Thoracic aorta (tissue), 2 donors: ENCODE measurements around the gene RPS19BP1. TPM values are rescaled to one million over a fixed set of nuclear protein-coding genes. Genes with fewer than 3 reads are reported as not detected.
A peak's percentile ranks its signal among the peaks of the same experiment; 100 is the strongest.

Source experiments
- ATAC-seq: fragments of 150-250 bp; one replicate; pipeline ENCODE4 v1.8.0; 2017; ENCODE audit warnings: low read depth; ENCODE audit not compliant: insufficient number of reproducible peaks, low FRiP score
- DNase-seq: peaks from one replicate; pipeline ENCODE4 v3.0.0-alpha.2; 2020; ENCODE audit warnings: low spot score
- H3K27ac ChIP-seq, 2 donors: fragments of 200-600 bp; sonication (generic); 1 replicate in 1 of 2; 2 replicates in 1 of 2; pipeline ENCODE4 v1.5.1; 2016; ENCODE audit warnings: mild to moderate bottlenecking in 2 of 2, moderate library complexity in 2 of 2
- H3K27me3 ChIP-seq: fragments of 200-600 bp; sonication (generic); replicated peaks from 2 replicates; pipeline ENCODE4 v1.6.0; 2016; ENCODE audit warnings: mild to moderate bottlenecking; ENCODE audit not compliant: insufficient read depth
- H3K36me3 ChIP-seq: fragments of 200-600 bp; sonication (generic); one replicate; pipeline ENCODE4 v1.5.1; 2016
- H3K4me1 ChIP-seq, 2 donors: fragments of 200-600 bp; sonication (generic); 1 replicate in 1 of 2; 2 replicates in 1 of 2; pipeline versions ENCODE4 v1.5.1 to v1.6.0; 2016; ENCODE audit warnings: low read depth in 2 of 2, mild to moderate bottlenecking in 1 of 2; ENCODE audit not compliant: control insufficient read depth in 1 of 2
- H3K4me3 ChIP-seq: fragments of 200-600 bp; sonication (generic); 2 replicates; pipeline ENCODE4 v1.5.1; 2016; ENCODE audit warnings: mild to moderate bottlenecking
- H3K9me3 ChIP-seq: fragments of 200-600 bp; sonication (generic); 2 replicates; pipeline ENCODE4 v1.5.1; 2016
- total RNA-seq, 2 donors: library from RNA; depleted of rRNA; stranded (reverse); fragments of >200 nt; gene quantifications; one replicate each; pipeline versions ENCODE4 v1.1.0 to v1.2.3, GENCODE V29; 2016
- TF ChIP-seq, protein P1 (sequence below): fragments of 200-600 bp; sonication (generic); IDR thresholded peaks from one replicate; pipeline ENCODE4 v1.5.1; 2019; ENCODE audit warnings: antibody characterized with exemption

Gene RPS19BP1
- total RNA-seq, 2 donors from 2014 or later = 77.7 to 89.6 TPM

DNA sequence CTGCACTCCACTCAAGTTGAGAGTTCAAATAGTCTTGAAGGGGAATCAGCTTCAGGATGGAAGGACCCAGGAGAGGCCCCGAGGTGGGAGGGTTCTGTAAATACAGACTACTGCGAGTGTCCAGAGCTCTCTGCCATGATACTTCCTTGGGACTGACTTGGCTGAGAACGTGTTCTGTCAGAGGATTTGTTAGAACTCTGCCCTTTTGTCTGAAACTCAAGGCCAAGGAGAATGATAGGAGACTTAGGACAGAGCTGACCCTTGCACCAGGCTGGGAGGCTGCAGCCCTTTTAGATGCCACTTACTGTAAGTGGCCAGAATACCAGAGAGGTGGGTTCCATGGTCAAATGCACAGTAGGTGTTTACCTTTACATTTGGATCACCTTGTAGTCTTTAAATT, 15.1 kb downstream of the RPS19BP1 start:
- Histone ChIP-seq H3K4me3 (no peak overlapping the region), H3K36me3 (peaks cover 33% of the 10 kb centered on the region), H3K9me3 (no peaks in the 10 kb centered on the region), H3K27ac (no peak overlapping the region), H3K27me3 (no peaks in the 10 kb centered on the region), H3K4me1 (peaks cover 17 to 24% of the 10 kb centered on the region in 2 donors)
- DNase-seq (no peak), ATAC-seq (no peak)
- TF ChIP-seq, protein P1, sequence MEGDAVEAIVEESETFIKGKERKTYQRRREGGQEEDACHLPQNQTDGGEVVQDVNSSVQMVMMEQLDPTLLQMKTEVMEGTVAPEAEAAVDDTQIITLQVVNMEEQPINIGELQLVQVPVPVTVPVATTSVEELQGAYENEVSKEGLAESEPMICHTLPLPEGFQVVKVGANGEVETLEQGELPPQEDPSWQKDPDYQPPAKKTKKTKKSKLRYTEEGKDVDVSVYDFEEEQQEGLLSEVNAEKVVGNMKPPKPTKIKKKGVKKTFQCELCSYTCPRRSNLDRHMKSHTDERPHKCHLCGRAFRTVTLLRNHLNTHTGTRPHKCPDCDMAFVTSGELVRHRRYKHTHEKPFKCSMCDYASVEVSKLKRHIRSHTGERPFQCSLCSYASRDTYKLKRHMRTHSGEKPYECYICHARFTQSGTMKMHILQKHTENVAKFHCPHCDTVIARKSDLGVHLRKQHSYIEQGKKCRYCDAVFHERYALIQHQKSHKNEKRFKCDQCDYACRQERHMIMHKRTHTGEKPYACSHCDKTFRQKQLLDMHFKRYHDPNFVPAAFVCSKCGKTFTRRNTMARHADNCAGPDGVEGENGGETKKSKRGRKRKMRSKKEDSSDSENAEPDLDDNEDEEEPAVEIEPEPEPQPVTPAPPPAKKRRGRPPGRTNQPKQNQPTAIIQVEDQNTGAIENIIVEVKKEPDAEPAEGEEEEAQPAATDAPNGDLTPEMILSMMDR = no peak

DNA sequence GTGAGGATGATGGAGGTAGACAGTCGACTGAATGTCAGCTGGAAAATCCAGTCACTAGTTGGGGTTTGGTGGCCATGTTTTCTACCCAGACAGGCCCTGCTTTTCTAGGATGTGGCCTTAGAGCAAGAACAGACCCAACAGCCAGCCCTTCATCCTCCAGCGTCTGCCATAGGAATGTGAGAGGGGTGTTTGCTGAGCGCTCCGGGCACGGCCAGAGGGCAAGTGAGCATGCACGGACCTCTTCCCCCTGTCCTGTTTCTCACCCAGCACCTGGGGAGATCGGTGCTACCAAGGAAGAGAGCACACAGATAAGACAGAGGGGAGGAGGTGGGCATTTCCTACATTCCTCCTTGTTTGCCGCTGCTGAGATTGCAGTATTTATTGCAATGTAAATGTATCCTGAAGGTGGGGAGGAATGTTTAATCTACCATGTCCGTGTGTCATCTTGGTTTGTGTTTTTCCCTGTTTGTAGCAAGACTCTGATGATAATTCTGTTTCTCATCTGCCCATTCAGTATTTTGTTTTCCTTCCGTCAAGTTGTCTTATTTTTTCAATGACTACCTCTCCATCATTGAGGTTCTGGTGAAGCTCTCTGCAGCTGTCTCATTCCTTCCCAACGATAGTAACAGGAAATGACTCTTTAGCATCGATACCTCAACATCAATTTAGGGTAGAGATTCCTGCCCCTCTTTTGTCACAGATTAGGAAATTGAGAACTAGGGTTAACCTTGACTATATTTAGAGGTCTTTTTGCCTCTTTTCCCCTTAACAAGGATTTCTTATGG, 17.1 kb downstream of the RPS19BP1 start:
- DNase-seq (no peak), ATAC-seq (no peak)
- Histone ChIP-seq H3K27me3 (no peaks in the 10 kb centered on the region), H3K4me3 (no peak overlapping the region), H3K27ac (no peak overlapping the region), H3K36me3 (peaks cover 38% of the 10 kb centered on the region), H3K9me3 (no peaks in the 10 kb centered on the region), H3K4me1 (peaks cover 10 to 16% of the 10 kb centered on the region in 2 donors)
- TF ChIP-seq, protein P1 = no peak

DNA sequence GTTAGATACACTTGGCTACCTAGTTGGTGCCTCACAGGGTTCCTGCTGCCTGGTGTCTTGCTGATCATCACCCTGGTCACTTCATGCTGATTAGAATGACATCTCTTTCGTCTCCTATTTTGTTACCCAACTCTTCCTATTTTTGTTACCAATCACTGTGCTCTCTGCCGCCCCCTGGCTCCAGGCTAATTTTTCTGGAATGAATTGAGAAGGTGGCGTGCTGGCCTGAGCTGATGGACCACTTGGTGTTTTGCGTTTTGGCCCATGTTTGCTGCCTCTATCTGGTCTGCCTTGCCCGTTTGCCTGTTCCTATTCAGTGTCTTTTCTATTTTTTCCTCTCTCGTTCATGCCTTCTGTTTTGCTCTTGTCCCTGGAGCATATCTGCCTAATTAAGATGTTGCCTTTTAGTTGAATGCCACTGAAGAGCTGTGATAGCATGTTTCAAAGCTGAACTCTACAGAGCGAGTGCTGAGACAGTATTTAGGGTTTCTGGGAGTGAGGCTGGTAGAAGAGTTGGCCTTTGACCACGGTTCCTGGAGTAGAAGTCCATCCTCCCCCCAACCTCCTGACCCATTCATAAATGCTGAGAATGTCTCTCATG, 18.1 kb downstream of the RPS19BP1 start:
- Histone ChIP-seq H3K9me3 (no peaks in the 10 kb centered on the region), H3K36me3 (peaks cover 38% of the 10 kb centered on the region), H3K27me3 (no peaks in the 10 kb centered on the region), H3K4me1 (peaks cover 10 to 16% of the 10 kb centered on the region in 2 donors), H3K4me3 (no peak overlapping the region), H3K27ac (no peak overlapping the region)
- DNase-seq = no peak
- ATAC-seq = no peak
- TF ChIP-seq, protein P1 = peak; percentile 59

DNA sequence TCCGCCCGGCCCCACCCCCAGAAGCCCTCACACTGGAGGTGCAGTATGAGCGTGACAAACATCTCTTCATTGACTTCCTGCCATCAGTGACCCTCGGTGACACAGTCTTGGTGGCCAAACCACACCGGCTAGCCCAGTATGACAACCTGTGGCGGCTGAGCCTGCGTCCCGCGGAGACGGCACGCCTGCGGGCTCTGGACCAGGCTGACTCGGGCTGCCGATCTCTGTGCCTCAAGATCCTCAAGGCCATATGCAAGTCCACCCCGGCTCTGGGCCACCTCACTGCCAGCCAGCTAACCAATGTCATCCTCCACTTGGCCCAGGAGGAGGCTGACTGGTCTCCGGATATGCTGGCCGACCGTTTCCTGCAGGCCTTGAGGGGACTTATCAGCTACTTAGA, 18.8 kb downstream of the RPS19BP1 start:
- no peak overlapping the region for H3K27ac ChIP-seq
- H3K4me3 ChIP-seq = no peak overlapping the region
- no peaks in the 10 kb centered on the region for H3K9me3 ChIP-seq
- peaks cover 44% of the 10 kb centered on the region for H3K36me3 ChIP-seq
- no peaks in the 10 kb centered on the region for H3K27me3 ChIP-seq
- ATAC-seq = no peak
- H3K4me1 ChIP-seq = peaks cover 7 to 10% of the 10 kb centered on the region in 2 donors
- TF ChIP-seq, protein P1 = no peak
- DNase-seq = no peak

DNA sequence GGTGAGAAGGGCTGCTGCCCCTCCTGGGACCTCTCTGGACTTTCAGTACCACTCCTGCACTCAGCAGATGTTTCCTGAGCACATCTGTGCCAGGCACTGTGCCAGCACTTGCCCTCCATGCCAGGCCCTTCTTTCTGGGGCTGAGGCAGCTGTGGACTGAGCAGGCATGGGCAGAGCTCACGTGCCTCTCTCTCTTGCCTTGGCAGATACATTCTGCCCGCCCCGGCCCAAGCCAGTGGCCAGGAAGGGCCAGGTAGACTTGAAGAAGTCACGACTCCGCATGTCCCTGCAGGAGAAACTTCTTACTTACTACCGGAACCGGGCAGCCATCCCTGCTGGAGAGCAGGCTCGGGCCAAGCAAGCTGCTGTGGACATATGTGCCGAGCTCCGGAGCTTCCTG, 20.5 kb downstream of the RPS19BP1 start:
- ATAC-seq (no peak), DNase-seq (no peak)
- Histone ChIP-seq H3K36me3 (peaks cover 58% of the 10 kb centered on the region), H3K9me3 (no peaks in the 10 kb centered on the region), H3K4me3 (no peak overlapping the region), H3K27me3 (no peaks in the 10 kb centered on the region), H3K27ac (no peak overlapping the region), H3K4me1 (no peaks in the 10 kb centered on the region)
- TF ChIP-seq, protein P1 = no peak
